RKO (cell line): Measurements from ENCODE around the gene CACNA1C.
"Not testable (repeated sequence)": the region's sequence is repeated elsewhere in the genome, so short reads cannot be mapped to it uniquely, and the experiment has no call there.

Experiments used
- DNase-seq: peaks from one replicate; pipeline ENCODE4 v3.0.0-alpha.2; 2016; ENCODE audit warnings: low spot score

Gene CACNA1C

DNA sequence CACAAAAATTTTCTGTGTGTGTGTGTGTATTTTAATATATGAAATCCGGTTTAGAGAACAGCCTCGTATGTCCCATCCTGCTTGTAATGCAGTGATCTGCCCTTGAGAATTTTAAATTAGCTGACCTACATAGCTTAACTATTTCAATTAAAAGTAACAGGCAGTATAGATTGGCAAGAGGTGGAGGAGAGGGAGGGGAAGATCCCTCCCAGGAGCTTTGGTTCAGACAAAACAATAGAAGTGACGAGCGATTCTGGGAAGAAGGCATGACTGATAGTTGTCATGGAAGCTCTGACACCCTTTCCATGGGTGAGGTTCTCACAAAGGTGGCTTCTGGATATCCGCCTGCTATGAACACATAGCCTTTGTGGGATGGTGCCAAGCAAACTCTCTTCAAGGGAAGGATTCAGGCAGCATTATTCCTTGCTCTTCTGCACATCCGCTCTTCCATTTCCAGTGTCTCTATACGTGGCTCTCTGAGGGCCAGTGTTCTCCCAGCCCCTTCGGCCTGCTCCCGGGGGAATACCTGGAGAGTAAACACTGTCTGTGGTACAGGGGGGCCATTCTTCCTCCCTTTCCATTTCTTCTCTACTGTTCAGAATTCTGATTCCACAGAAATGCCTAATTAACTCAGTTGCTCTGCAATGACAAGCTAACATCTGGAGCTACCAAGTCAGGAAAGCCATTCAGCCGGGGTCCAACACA lies 182.0 kb downstream of the CACNA1C start:
- DNase-seq, result no peak

DNA sequence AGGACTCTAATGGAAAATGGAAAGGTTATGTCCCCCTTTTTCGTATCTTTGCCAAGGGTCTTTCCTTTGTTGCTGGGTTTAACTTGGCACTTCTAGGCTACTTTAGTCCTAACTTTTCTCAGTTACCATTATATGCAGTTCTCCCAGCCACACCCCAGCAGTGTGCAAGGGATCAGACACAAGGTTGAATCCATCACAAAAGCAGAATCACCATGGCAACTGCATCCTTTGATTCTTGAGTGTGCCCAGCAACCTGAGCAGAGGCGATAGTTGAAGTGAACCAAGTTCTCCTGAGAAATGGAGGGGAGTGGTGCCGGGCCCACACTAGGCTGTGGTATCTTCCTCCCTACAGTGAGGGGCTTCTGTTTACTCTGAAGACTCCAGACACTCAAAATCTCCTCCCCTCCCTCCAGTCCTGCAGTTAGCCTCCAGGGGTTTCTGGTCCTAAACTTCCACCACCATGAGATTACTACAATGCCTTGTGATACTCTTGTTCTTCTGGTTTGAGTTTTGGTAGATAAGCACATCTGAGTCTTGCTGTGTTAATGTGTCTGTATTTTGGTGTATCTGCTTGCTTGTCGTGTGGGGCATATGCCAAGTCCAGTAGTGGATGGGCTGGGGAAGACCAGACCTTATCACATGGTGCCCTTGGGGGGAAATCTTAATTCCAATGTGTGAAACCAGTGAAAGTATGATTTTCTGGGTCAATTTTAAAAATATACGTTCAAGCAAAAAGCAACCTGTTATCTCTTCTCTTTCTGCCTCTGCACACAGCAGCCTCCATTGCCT lies 183.9 kb downstream of the CACNA1C start:
- DNase-seq, result no peak

- no peak for DNase-seq
These were observed 185.3 kb downstream of the CACNA1C start for GRCh38 chr12:2238111-2238510.

DNA sequence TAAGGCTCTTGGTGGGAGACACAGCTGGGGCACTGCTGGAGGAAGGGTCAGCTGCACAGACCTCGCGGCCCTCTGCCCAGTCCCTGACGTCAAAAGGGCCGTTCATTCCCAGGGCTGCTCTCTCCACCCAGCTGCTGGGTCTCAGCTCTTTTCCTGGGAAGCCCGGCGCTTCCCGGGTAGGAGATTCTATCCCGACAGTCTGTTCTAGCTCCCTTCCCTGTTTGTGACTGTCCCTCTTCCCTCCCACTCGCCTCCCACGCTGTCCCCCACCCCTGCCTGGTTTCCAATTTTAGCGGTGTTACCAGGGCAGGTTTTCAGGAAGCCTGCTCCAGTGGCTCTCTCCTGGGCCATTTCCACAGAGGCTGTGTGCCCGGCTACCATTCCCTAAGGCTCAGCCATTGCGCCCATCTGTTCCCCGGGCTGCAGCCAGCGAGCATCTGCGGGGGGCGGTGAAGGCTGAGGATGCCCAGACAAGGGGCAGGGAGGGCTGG lies 186.6 kb downstream of the CACNA1C start:
- no peak for DNase-seq

DNA sequence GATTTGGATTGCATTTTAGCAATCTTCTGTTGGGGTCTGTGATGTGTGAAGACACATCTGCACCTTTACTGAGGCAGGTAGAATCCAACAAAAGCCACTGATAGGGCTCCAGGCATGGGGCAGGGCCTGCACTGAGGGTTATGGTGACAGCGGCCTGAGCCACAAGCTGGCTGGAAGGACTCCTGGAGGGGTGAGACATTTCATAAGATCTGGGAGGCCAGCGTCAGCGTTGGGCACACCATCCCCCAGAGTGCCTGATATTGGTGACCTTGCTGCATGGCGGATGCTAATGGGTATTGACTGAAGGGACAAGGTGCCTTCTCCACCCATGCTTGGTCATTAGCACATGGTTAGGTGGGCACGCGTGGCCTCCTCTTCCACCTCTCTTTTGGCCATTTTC lies 187.6 kb downstream of the CACNA1C start:
- DNase-seq, result no peak

- no peak for DNase-seq
These were observed 188.2 kb downstream of the CACNA1C start for GRCh38 chr12:2240984-2241383.

DNA sequence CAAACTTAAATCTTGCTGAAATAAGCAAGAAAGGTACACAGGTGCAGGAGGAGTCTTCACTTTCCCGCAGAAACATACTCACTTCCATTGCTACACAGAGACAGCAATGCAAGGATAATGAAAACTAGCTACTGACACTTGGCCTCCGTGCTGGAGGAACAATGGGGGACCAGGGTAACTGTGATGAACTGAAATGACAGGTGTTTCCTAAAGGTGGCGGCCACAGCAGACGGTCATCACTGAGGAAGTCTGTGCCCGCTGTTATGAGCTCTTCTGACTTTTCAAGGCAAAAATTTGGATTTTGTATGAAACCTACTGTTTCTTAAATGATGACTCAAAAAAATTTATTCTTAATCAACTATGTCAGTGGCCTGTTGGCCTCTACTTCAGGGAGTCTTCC lies 189.4 kb downstream of the CACNA1C start:
- DNase-seq, result no peak

DNA sequence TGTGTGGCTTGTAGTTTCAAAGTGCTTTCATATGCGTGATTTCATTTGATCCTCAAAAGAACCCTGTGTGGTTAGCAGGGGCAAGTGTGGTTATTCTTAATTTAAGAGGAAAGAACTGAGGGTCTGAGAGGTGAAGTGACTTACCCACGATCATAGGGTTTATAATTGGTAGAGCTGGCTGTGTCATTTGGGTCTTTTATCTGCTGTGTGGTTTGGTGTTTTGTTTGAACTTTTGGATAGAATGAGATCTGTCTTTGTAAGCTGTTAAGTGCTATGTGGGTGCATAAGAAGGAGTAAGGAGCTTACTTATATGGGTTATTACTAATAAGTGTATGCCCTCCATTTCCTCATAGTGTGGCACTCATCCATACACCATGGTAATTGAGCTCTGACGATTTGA lies 190.0 kb downstream of the CACNA1C start:
- no peak for DNase-seq

GRCh38 chr12:2243275-2243674 lies 190.5 kb downstream of the CACNA1C start:
- no peak for DNase-seq

DNA sequence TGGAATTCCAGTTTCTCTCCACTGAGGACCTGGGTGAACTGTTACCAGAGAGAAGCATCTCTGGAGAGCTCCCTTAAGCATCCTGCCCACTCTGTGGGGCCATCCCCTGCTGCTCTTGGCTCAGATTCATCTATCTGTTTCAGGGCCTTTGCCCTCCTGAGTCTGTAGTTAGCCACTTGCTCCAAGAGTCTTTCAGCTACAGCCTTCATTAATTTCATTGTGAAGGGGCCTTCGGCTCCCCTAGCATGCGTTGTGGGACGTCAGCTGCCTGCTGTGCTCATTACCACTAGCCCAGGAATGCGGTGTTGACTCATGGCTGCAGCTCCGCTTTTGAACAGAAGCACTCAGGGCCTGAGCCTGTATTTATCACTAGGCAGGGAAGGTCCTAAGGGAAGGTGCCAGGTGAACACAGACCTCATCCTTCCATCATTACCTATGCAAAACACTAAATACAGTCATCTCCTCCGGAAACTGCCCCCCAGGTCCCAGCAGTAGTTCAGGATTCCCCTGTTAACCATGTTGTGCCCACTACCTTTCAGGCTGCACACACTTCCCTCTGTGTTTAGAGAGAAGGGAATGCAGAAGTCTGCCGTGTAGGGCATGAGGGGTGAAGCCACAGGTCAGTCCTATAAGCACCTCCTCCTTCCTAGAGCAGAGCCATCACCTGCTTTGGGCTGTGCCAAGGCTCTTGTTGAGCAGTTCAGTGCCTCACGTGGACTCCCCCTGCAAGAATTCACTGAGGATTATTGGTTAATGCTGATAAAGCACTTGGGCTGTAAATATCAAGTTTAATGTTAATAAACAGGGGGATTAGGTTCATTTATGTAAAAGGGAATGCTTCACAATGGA lies 191.4 kb downstream of the CACNA1C start:
- peak; percentile 60 for DNase-seq

DNA sequence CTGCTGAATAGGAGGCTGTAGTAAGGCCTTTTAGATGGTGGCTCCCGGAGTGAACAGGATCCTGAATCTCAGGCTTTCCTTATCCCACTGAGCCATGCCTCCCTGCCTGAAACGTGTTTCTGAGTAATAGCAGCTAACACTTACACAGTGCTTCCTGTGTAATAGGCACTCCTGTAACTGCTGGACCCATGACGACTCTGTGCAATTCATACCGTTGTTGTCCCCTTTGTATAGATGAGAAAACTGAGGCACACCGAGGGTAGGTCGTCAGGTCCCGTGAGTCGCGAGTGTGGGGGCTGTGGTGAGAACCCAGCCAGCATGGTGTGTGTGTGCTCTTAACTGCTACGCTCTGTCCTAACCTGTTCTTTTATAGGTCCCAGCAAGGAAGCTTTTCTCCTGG lies 193.6 kb downstream of the CACNA1C start:
- DNase-seq, result no peak

DNA sequence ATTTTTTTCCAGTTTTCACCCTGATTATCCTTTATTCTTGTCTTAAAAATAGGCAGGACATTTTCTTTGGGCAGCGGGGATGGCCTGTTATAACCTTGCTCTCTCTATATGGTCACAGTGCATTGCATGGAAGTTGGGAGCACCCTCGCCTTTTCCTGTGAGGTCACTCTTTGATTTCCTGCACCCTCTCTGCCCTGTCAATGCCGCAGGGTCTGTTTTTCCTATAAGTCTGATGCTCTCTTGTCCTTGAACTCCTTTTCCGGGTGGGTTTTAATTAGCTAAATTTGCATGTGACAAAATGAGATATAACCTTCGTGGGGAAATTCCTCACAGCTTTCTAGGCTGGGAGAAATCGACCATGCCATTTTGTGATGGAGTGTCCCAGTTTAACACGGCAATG lies 194.3 kb downstream of the CACNA1C start:
- DNase-seq, result no peak

DNA sequence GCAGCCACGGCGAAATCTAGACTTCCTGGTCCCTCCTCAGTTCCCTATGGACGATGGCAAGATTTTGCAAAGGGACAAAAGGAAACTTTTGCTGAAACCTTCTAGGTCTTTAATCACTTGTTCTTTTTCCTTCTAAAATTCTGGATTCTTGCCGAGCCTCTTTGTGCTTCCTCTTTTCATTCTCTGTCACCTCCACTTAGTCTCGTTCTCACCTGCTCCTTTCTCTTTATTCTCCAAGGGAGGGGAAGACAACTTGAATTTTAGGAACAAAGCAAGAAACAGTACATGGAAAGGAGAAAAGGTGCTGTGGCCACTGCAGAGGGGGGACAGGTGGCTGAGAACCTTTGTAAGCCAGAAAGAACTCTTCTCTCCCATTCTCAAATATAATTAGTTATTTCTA lies 194.8 kb downstream of the CACNA1C start:
- no peak for DNase-seq

GRCh38 chr12:2248087-2248900 lies 195.5 kb downstream of the CACNA1C start:
- DNase-seq, result no peak

GRCh38 chr12:2248901-2249381 lies 196.2 kb downstream of the CACNA1C start:
- no peak for DNase-seq

DNA sequence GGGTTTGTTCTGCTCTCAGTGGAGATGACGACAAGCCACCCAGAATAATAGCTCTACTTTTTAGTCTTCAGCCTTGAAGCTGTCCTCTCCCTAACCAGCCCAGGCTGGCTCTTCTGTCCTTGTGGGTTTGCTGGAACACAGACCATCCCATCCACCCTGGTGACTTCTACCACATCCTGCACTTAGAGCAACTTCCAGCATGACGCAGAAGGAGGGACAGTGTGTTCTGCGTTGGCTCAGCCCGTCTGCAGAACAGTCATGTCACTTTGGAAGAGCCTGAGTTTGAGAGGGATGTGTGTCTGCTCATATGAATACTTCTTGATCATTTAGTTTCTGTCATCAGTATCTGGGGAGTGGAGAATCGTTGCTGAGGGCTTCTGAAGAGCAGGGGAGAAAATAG lies 198.0 kb downstream of the CACNA1C start:
- no peak for DNase-seq

DNA sequence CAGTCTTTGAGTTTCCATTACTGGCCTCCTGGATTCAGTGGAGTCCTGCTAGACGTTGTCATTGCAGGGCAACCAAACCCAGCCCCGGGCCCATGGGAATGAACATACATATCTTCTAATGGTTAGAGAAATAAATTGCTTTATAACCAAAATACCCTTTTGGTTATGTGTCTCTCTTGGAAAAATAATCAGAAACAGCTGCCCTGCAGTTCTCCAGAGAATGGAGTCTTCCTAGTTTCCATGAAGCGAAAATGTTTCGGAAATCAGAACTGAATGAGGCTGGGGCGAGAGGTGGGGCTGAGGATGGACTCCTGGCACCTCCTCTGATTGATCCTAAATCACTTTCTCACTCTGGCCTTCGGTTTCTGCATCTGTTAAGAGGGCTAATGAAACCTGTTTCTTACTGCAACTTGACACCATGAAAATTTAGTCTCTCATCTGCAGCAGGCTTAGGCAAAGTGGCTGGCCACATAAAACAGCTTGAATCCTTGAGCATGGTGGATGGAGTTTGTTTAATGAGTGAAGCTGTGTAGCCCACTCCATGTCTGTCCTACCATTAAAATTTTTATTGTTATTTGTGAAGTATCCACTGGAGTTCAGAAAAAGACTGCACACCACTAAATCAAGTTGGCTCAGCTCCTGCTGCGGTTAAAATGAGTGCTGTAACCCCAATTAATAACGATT lies 198.9 kb downstream of the CACNA1C start:
- DNase-seq, result no peak

DNA sequence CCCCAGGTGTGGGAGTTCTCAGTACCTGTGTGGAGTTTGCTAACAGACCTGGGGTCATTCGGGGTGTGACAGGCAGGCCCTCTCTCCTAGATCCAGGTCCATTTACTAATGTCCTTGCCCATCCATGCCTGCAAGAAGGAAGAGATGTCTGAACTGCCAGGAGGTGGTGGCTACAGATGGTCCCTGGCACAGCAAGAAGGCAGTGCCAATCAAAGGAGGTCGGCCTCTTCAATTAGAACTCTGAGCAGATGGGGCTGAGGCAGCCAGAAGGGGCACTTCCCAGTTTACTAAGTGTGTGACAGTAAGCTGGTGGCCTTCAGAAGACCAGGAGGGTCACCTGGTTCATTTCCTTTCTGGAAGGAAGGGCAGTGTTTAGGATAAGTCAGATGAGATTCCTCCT lies 202.5 kb downstream of the CACNA1C start:
- no peak for DNase-seq

- not testable (repeated sequence) for DNase-seq
These were observed 202.9 kb downstream of the CACNA1C start for GRCh38 chr12:2255731-2256130.

- DNase-seq, result no peak
These were observed 203.7 kb downstream of the CACNA1C start for GRCh38 chr12:2256453-2256852.

- DNase-seq, result no peak
These were observed 204.1 kb downstream of the CACNA1C start for GRCh38 chr12:2256915-2257314.
